NCI-H1092 (cell line): ENCODE data around the gene PCLO.
"Not testable (repeated sequence)": the region's sequence is repeated elsewhere in the genome, so short reads cannot be mapped to it uniquely, and the experiment has no call there.

Experiments
- DNase-seq: peaks from one replicate; lab custom pipeline; 2025; lab: John Stamatoyannopoulos, UW

PCLO gene

GRCh38 chr7:82736633-82737032, 426.1 kb downstream of the PCLO start:
- DNase-seq = no peak

- no peak for DNase-seq
These were observed 430.0 kb downstream of the PCLO start for GRCh38 chr7:82732677-82733076.

- no peak for DNase-seq
These were observed 433.3 kb downstream of the PCLO start for GRCh38 chr7:82729172-82730030.

DNA sequence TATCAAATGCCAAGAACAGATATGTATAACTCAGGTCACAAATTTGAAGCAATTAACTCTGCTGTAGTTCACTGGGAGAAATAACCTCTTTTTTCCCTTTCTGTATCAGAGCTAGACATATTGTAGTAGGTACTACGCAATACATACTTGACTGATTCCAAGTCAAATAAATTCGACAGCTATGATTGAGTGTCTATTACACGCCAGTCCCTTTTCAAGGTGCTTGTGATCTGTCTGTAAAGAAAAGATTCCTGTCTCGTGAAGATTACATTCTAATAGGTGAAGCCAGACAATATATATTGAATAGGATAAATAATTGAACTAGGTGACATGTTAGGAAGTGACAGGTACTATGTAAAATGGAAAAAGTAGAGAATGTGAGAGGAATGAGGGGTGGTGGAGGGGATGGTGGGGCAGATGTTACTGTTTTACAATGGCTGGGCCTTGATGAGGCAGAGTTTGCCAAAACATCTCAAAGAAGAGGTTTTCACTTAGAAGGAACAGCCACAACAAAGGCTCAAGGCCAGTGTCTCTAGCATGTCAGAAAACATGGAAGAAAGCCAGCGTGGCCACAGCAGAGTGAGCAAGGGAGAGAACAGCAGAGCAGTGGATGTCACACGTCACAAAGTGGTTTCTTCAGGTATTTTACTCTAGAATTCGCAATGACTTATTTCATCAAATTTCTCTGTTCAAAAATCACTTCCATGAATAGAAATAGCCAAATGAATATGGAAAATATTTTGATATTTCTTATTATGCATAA, 436.5 kb downstream of the PCLO start:
- peak; percentile 23 for DNase-seq

- no peak for DNase-seq
These were observed 439.3 kb downstream of the PCLO start for GRCh38 chr7:82723411-82723810.

- DNase-seq = no peak
These were observed 439.7 kb downstream of the PCLO start for GRCh38 chr7:82722946-82723345.

DNA sequence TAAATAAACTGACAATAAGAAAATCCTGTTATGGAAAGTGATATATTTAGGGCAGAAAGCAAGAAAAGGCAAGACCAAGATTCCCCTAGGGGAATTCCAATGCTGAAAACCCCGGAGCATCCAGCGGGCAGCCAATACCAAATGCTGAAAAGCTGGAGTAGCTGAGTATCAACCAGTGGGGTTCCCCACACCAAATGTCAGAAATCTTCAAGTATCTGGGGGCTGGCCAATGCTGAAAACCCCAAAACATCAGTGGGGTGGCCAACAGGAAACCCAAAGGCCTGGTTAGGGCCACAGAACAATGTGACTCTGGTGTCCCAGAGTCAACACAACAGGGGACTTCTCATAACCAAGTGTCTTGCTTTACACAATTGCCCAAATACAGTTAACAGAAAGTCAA, 447.3 kb downstream of the PCLO start:
- no peak for DNase-seq

DNA sequence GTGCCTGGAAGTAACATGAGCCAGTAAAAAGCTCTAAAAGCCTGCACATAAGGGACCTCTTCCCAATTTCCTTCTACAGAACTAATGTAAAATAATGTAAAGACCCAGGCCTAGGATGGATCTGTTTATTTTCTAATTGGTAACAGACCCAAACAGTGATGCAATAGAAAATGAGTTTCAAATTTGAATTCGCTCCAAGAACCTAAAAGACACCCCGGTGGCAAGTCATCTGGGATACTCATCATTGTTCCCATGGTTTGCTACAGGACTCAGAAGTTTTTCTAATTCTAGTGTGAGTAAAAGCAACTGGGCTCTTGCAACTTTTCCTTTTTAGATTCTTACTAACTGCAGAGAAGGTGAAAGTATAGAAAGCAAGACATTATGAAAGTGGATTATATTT, 447.8 kb downstream of the PCLO start:
- no peak for DNase-seq

DNA sequence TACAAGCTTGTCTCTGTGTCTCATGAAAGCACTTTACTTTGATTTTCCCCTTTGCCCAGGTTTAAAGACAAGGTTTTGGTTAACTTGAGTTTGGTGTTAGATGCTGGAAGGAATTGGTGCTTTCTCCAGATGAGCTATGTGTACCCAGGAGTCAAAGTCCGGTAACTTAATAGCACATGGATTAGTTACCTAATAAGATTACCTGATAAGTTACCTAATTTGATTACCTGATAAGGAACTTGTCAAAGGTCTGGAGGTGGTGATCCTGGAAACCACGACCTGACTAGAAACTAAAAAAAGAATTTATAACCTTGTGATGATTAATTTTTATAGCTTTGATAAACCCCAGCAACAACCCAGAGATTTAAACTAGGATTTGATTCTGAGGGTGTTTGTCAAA, 449.2 kb downstream of the PCLO start:
- DNase-seq = no peak

DNA sequence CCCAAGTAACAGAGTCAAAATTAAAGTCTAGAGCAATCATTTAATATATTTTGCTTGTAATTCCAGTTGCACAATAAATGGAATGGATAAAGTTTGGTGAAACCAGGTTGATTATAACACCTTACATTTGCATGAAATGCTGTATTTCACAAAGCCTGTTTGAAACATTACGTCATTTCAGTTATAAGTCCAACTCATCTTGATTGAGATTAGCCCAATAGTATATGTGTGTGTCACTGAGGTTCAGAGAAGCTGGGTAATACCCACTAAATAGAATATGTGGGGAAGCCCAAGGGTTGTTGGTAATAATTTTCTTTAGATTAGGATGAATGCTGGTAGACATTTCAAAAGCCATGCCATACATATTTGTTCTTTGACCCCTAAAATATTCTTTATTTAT, 456.3 kb downstream of the PCLO start:
- DNase-seq = not testable (repeated sequence)

- no peak for DNase-seq
These were observed 457.0 kb downstream of the PCLO start for GRCh38 chr7:82705517-82706260.

DNA sequence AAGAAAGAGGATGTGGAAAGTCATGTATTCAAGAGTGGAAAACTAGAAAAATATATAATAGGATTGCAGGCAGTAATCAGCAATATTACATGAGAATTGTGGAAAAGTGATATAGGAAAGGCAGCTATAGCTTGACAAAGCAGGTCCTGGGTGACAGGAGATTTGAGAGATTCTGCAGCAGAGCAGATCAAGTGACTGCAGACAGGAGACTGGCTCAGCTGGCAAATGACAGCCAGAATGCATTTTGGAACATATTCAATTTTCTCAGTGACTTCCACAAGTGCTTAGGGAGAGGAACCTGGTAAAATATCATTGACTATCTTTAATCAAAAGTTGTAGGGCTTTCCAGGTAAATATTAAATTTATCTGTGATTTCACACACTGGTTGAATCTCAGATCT, 458.6 kb downstream of the PCLO start:
- DNase-seq = no peak
